HEK293 (cell line): ENCODE measurements around the gene DLGAP3.

Experiments
- CTCF ChIA-PET: fragments of 350-600 bp; formaldehyde crosslinking; extraction: SDS; loops from one replicate; lab custom pipeline; 2021; ENCODE audit warnings: antibody characterized with exemption; lab: Yijun Ruan, JAX
- POLR2A ChIA-PET: fragments of 300-600 bp; formaldehyde crosslinking; extraction: SDS; loops from one replicate; lab custom pipeline; 2020; ENCODE audit warnings: antibody characterized with exemption, inconsistent platforms; lab: Yijun Ruan, JAX
- H3K27ac ChIP-seq: fragments of 200-500 bp; sonication (Bioruptor generic); 2 replicates; pipeline ENCODE4 v1.5.1; 2014; ENCODE audit warnings: low read depth, low read length, control low read depth, inconsistent platforms; ENCODE audit errors: extremely low read depth
- H3K36me3 ChIP-seq, 2 experiments: fragments of 200-500 bp in 1 of 2; sonication (Bioruptor generic) in 1 of 2; 1 replicate in 1 of 2; 2 replicates in 1 of 2; pipeline ENCODE4 v1.5.1; 2014 to 2017; ENCODE audit warnings: inconsistent platforms in 2 of 2, low read length in 2 of 2; ENCODE audit not compliant: control insufficient read depth in 2 of 2, insufficient read depth in 1 of 2
- H3K4me1 ChIP-seq: fragments of 200-500 bp; sonication (Bioruptor generic); 2 replicates; pipeline ENCODE4 v1.5.1; 2014; ENCODE audit warnings: mild to moderate bottlenecking, low read length, inconsistent platforms; ENCODE audit not compliant: control insufficient read depth, insufficient read depth
- H3K4me3 ChIP-seq: 2 replicates; pipeline ENCODE4 v1.5.1; 2011; ENCODE audit warnings: low read depth, mild to moderate bottlenecking, control low read depth, low read length, moderate library complexity
- H3K9me3 ChIP-seq: fragments of 200-500 bp; sonication (Bioruptor generic); 2 replicates; pipeline ENCODE4 v1.5.1; 2014; ENCODE audit warnings: low read depth, low read length, inconsistent platforms; ENCODE audit not compliant: control insufficient read depth, insufficient read depth
- KLF8 ChIP-seq: fragments of 450-650 bp; formaldehyde crosslinking; IDR thresholded peaks from 2 replicates; pipeline ENCODE4 v1.5.1; 2016; ENCODE audit warnings: missing biosample characterization, missing genetic modification characterization
- OSR2 ChIP-seq: fragments of 450-650 bp; formaldehyde crosslinking; IDR thresholded peaks from 2 replicates; pipeline ENCODE4 v1.5.1; 2016; ENCODE audit warnings: missing biosample characterization, missing genetic modification characterization
- PRDM10 ChIP-seq: fragments of 450-650 bp; formaldehyde crosslinking; IDR thresholded peaks from 2 replicates; pipeline ENCODE4 v1.5.1; 2016; ENCODE audit warnings: missing biosample characterization, missing genetic modification characterization
- SCRT1 ChIP-seq: fragments of 450-650 bp; formaldehyde crosslinking; IDR thresholded peaks from 2 replicates; pipeline ENCODE4 v1.5.1; 2016; ENCODE audit warnings: missing biosample characterization, missing genetic modification characterization, borderline replicate concordance
- SCRT2 ChIP-seq: fragments of 450-650 bp; formaldehyde crosslinking; IDR thresholded peaks from 2 replicates; pipeline ENCODE4 v1.5.1; 2016; ENCODE audit warnings: missing biosample characterization, missing genetic modification characterization
- ZBTB48 ChIP-seq: fragments of 450-650 bp; formaldehyde crosslinking; IDR thresholded peaks from 2 replicates; pipeline ENCODE4 v1.5.1; 2016; ENCODE audit warnings: missing biosample characterization, missing genetic modification characterization
- ZBTB8A ChIP-seq: fragments of 450-650 bp; formaldehyde crosslinking; IDR thresholded peaks from 2 replicates; pipeline ENCODE4 v1.5.1; 2016; ENCODE audit warnings: missing biosample characterization, missing genetic modification characterization
- ZNF16 ChIP-seq: fragments of 450-650 bp; formaldehyde crosslinking; IDR thresholded peaks from 2 replicates; pipeline ENCODE4 v1.5.1; 2016; ENCODE audit warnings: low read depth, missing biosample characterization, missing genetic modification characterization
- ZNF174 ChIP-seq: fragments of 450-650 bp; formaldehyde crosslinking; IDR thresholded peaks from 2 replicates; pipeline ENCODE4 v1.5.0; 2017; ENCODE audit warnings: missing biosample characterization, mild to moderate bottlenecking, missing genetic modification characterization
- ZNF18 ChIP-seq: fragments of 450-650 bp; formaldehyde crosslinking; IDR thresholded peaks from 2 replicates; pipeline ENCODE4 v1.5.1; 2016; ENCODE audit warnings: missing biosample characterization, missing genetic modification characterization
- ZNF184 ChIP-seq: fragments of 450-650 bp; IDR thresholded peaks from 2 replicates; pipeline ENCODE4 v1.5.1; 2018; ENCODE audit warnings: missing biosample characterization, mild to moderate bottlenecking, missing genetic modification characterization
- ZNF2 ChIP-seq: fragments of 450-650 bp; formaldehyde crosslinking; IDR thresholded peaks from 2 replicates; pipeline ENCODE4 v1.5.1; 2016; ENCODE audit warnings: missing biosample characterization, missing genetic modification characterization
- ZNF214 ChIP-seq: fragments of 450-650 bp; formaldehyde crosslinking; IDR thresholded peaks from 2 replicates; pipeline ENCODE4 v1.5.1; 2017; ENCODE audit warnings: missing biosample characterization, mild to moderate bottlenecking, missing genetic modification characterization, borderline replicate concordance
- ZNF239 ChIP-seq: fragments of 450-650 bp; formaldehyde crosslinking; IDR thresholded peaks from 2 replicates; pipeline ENCODE4 v1.5.1; 2016; ENCODE audit warnings: missing biosample characterization, missing genetic modification characterization
- ZNF600 ChIP-seq: fragments of 450-650 bp; formaldehyde crosslinking; IDR thresholded peaks from 2 replicates; pipeline ENCODE4 v1.5.1; 2016; ENCODE audit warnings: missing biosample characterization, missing genetic modification characterization
- ZNF629 ChIP-seq: fragments of 450-650 bp; formaldehyde crosslinking; IDR thresholded peaks from 2 replicates; pipeline ENCODE4 v1.5.1; 2017; ENCODE audit warnings: missing biosample characterization, missing genetic modification characterization
- ZNF660 ChIP-seq: fragments of 450-650 bp; IDR thresholded peaks from 2 replicates; pipeline ENCODE4 v1.5.1; 2018; ENCODE audit warnings: missing biosample characterization, mild to moderate bottlenecking, missing genetic modification characterization
- ZSCAN18 ChIP-seq: fragments of 450-650 bp; formaldehyde crosslinking; IDR thresholded peaks from 2 replicates; pipeline ENCODE4 v1.5.1; 2016; ENCODE audit warnings: missing biosample characterization, missing genetic modification characterization
- ZSCAN30 ChIP-seq: fragments of 450-650 bp; IDR thresholded peaks from 2 replicates; pipeline ENCODE4 v1.5.1; 2018; ENCODE audit warnings: missing biosample characterization, mild to moderate bottlenecking, missing genetic modification characterization, moderate library complexity
- ZSCAN5A ChIP-seq: fragments of 450-650 bp; formaldehyde crosslinking; IDR thresholded peaks from 2 replicates; pipeline ENCODE4 v1.5.1; 2016; ENCODE audit warnings: missing biosample characterization, missing genetic modification characterization

DLGAP3 gene

GRCh38 chr1:34852677-34853217, 76.7 kb downstream of the DLGAP3 start (continued):
- TF ChIP-seq ZSCAN5A (tag by site-specific recombination) (no peak), KLF8 (peak; percentile 60; the same call in 1 of the 2 replicates), ZSCAN30 (peak; percentile 93), OSR2 (tag by site-specific recombination) (no peak), ZNF629 (tag by site-specific recombination) (0 out of 2 replicates have a peak, but pooled peaks have one; percentile 61), ZNF600 (tag by site-specific recombination) (peak; percentile 100), ZNF660 (tag by site-specific recombination) (peak; percentile 90), ZBTB8A (tag by site-specific recombination) (no peak), ZNF174 (no peak), ZNF2 (tag by site-specific recombination) (0 out of 2 replicates have a peak, but pooled peaks have one; percentile 37), ZNF18 (tag by site-specific recombination) (no peak), ZNF239 (tag by site-specific recombination) (no peak), ZNF16 (tag by site-specific recombination) (no peak), ZBTB48 (peak; percentile 46; the same call in 1 of the 2 replicates), PRDM10 (tag by site-specific recombination) (peak; percentile 96), SCRT1 (peak; percentile 91), ZNF184 (tag by site-specific recombination) (no peak), SCRT2 (peak; percentile 97), ZSCAN18 (no peak)
- TF ChIP-seq, all 188 proteins: peak for 23

- H3K4me3 ChIP-seq, result no peak overlapping the region
- CTCF ChIA-PET, result interaction anchor here (0.5 to 2.5 kb wide), 12 partner anchors 8 to 902 kb away, joined by 3 to 66 read pairs (median 6); partner anchors contain the start of gene GJA4
- TF ChIP-seq ZNF214 (tag by site-specific recombination) (no peak), SCRT2 (0 out of 2 replicates have a peak, but pooled peaks have one; percentile 23)
- TF ChIP-seq, all 188 proteins: peak for 1
- Histone ChIP-seq H3K9me3 (no peaks in the 10 kb centered on the region), H3K4me1 (no peaks in the 10 kb centered on the region), H3K27ac (no peak overlapping the region), H3K36me3 (peaks cover 7 to 59% of the 10 kb centered on the region in 2 experiments; a peak in 2 of 3 replicates)
- POLR2A ChIA-PET, result no interaction called here
Measured at GRCh38 chr1:34851431-34852105, 77.9 kb downstream of the DLGAP3 start.
